Measurements from ENCODE around the gene CACNA2D3.

GRCh38 chr3:54132685-54133084, 10.3 kb downstream of the CACNA2D3 start:
- no peak for TF ChIP-seq CTCF (IDR thresholded peaks at IDR 0.05; ENCODE audit: poor library complexity, severe bottlenecking)
- TF ChIP-seq EP300 (conservative IDR thresholded peaks at IDR 0.05; ENCODE audit: poor library complexity, severe bottlenecking), result no peak
- no peak for TF ChIP-seq SMC3 (conservative IDR thresholded peaks at IDR 0.05; ENCODE audit: poor library complexity)
- TF ChIP-seq POLR2AphosphoS5 (IDR thresholded peaks at IDR 0.05), result no peak
- no peak for TF ChIP-seq RAD21 (conservative IDR thresholded peaks at IDR 0.05)
- TF ChIP-seq REST (IDR thresholded peaks at IDR 0.05; ENCODE audit: borderline replicate concordance), result no peak

Data from neural cell (in vitro differentiated cells).